GM18517 (cell line): Measurements from ENCODE around the gene VPS9D1.
"Not testable (repeated sequence)": the region's sequence is repeated elsewhere in the genome, so short reads cannot be mapped to it uniquely, and the experiment has no call there.

Source experiments
- ATAC-seq: cut with Tn5 transposase; IDR thresholded peaks from one replicate; pipeline ENCODE4 v1.9.1; 2021; ENCODE audit warnings: mild to moderate bottlenecking, moderate library complexity; ENCODE audit not compliant: unreplicated experiment

VPS9D1 gene

DNA sequence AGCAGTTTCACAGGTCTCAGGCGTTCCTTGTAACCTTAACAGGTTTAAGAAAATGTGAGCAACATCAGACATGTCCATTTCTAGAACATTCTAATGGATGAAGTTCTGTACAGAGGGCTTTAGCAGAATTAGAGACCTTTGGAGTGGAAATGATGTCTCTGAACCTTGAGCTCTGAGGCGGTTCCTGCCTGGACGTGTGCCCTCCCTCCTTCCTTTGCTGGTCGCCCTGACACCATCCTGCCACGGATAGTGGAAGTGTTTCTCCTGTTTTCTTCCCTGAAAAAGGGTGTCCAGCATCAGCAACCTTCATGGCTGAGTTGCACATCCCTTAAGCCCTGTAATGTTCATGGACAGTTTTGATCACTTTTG, 51.9 kb downstream of the VPS9D1 start:
- ATAC-seq: no peak

DNA sequence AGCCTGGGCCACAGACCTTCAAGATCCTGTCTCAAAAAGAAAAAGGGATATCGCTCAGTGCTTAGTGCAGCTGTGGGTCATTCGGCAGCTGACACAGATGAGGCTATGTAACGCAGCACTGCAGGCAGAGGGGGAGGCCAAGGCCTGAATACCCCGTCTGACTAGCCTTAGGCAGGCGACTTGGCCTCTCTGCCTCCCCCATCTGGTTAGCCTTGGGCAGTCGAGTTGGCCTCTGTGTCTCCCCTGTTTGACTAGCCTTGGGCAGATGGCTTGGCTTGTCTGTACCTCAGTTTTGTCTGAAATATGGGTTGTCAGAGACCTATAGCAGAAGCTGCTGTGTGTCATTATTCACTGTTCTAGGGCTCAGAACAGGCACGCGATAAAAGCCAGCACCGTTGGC, 53.1 kb downstream of the VPS9D1 start:
- ATAC-seq: no peak

DNA sequence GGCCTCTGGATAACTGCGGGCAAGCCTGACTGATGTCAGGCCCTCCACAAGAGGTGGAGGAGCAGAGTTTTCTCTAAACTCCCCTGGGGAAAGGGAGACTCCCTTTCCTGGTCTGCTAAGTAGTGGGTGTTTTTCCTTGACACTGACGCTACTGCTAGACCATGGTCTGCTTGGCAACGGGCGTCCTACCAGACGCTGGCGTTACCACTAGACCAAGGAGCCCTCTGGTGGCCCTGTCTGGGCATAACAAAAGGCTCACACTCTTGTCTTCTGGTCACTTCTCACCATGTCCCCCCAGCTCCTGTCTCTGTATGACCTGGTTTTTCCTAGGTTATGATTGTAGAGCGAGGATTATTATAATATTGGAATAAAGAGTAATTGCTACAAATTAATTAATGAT, 53.7 kb downstream of the VPS9D1 start:
- not testable (repeated sequence) for ATAC-seq

DNA sequence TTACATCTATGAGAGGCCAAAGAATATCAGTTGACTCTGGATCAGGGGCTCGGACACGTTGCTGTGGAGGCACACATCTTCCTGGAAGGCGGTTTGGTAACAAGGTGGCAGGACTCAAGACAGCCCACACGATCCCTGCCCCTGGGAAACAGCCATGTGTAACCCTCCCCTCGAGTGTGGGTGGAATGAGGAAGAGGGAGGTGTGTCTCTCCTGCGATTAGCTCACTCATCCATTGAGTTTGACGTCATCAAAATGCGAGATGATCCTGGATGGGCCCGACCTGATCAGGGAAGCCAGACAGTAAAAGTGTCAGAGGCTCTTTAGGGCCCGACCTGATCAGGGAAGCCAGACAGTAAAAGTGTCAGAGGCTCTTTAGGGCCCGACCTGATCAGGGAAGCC, 56.5 kb downstream of the VPS9D1 start:
- not testable (repeated sequence) for ATAC-seq

DNA sequence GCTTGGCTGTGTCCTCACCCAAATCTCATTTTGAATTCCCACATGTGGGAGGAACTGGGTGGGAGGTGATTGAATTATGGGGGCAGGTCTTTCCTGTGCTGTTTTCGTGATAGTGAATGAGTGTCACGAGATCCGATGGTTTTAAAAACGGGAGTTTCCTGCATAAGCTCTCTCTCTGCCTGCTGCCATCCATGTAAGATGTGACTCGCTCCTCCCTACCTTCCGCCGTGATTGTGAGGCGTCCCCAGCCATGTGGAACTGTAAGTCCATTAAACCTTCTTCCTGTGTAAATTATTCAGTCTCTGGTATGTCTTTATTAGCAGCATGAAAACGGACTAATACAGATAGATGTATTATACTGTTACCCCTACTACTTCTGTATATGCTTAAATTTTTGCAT, 59.5 kb downstream of the VPS9D1 start:
- ATAC-seq: no peak

DNA sequence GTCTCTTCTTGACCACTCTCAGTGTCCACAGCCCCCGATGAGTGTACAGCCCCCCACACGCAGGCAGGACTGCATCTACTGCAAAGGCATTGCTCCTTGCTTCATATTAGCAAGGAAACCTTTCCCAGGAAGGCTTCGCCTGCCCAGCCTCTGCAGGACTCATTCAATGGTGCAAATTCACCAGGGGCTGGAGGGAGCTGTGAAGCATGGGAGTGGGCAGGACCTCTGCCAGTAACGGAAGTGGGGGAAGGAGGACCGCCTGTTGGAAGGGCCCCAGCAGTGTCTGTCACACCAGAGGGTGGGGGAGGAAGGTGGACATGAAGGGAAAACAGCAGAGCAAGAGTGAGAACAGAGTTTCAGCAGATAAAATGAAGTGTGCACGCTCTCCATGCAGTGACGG, 60.6 kb downstream of the VPS9D1 start:
- no peak for ATAC-seq

DNA sequence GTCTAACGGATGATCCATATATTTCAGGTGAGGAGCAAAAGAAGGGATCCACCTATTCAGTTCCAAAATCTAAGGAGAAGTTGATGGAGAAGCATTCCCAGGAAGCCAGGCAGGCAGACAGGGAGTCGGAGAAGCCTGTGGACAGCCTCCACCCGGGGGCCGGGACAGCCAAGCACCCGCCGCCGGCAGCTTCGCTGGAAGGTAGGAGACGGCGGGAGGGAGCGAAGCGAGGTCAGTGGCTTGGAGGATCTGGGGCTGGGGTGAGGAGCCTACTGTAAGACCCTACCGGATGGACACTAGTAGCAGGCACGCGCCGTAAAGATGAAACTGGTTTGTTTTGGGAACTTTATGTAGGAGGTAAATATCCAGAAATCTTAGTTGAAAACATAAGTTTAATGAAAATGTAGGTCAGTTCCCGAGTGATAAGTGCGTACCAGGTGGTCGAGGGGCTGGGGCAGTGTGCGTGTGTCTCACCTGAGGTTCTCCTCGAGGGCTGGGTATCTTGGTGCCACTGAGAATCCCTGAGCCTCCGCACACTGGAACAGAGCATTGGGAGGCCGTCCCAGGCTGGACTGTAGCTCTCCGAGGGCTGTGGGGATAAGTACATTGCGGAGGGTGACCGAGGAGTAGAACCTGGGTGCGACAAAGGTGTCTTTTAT, 62.3 kb downstream of the VPS9D1 start:
- ATAC-seq: no peak

DNA sequence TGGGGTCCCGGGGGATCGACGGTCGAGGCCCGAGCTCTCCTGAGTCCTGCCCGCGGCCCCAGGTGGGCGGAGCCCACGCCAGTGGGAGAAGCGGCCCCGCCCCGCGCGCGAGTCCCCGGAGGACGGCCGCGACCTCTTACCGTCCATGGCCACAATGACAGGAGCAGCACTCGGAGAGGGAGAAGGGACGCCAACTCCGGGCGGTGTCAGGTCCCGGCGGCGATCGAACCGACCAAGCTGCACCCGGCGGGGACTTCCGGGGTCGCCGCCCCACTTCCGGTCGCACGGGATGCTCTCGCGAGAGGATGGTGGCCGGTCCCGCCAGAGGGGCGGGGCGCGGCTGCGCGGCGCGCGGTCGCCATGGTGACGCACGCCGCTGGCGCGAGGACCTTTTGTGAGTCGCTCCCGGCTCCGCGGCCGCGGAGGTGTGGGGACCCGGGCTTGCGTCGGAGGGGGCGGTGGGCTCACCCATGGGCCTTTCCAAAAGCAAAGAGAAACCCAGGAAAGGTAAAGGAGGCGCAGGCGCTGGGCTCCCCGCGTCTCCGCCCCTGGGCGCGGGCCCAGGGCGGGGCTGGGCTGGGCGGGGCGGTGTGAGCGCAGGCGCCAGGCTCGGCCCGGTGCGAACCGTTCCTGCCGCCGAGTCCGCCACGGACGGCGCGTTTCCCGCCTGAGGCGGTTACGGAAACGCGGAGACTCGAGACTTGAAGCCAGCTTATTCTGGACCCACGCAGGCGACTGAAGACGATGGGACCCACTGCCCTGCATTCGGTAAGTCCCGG, 63.1 kb downstream of the VPS9D1 start, which contains the start of the genes CHMP1A and SPATA33:
Gene CHMP1A (minus strand): TSS at position 267 of the 779 bp plus-strand sequence. CDS start 120 bp downstream, at position 147.
Gene SPATA33 (plus strand): TSS at position 395 of the 779 bp plus-strand sequence. CDS start 76 bp downstream, at position 471.
- peak; percentile 90 for ATAC-seq
